ENCODE measurements around the gene VTCN1. TPM values are rescaled to one million over a fixed set of nuclear protein-coding genes. Genes with fewer than 3 reads are reported as not detected.

The VTCN1 gene
- total and polyA plus RNA-seq, 2 of the 8 experiments (the other 6 are each of a cell fraction or from before 2014, with no cell fraction given) = 0.32 TPM; not detected in 1

- no peak for TF ChIP-seq E2F6 (IDR thresholded peaks at IDR 0.05)
- no peak for TF ChIP-seq SRF (IDR thresholded peaks at IDR 0.05; ENCODE audit: low read depth, low read length)
- TF ChIP-seq NRF1 (IDR thresholded peaks at IDR 0.05; ENCODE audit: low read depth, low read length) = no peak
- no peak for TF ChIP-seq CHD2 (IDR thresholded peaks at IDR 0.05; ENCODE audit: low read length)
- TF ChIP-seq, protein P1, sequence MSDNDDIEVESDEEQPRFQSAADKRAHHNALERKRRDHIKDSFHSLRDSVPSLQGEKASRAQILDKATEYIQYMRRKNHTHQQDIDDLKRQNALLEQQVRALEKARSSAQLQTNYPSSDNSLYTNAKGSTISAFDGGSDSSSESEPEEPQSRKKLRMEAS (IDR thresholded peaks at IDR 0.05) = no peak
- no peak for TF ChIP-seq BCL11A (IDR thresholded peaks at IDR 0.05; ENCODE audit: low read depth in 2 of 2, low read length in 2 of 2)
- TF ChIP-seq PHF8 (conservative IDR thresholded peaks at IDR 0.05; ENCODE audit: low read depth, low read length) = no peak
These were observed 113.3 kb downstream of the VTCN1 start (continued) for GRCh38 chr1:117097443-117097842.

Data from H1 (cell line).